HG03432 (cell line): ENCODE measurements around the gene PTPRN2.
"Not testable (repeated sequence)": the region's sequence is repeated elsewhere in the genome, so short reads cannot be mapped to it uniquely, and the experiment has no call there.

Experiments
- ATAC-seq: cut with Tn5 transposase; IDR thresholded peaks from one replicate; pipeline ENCODE4 v1.9.1; 2021; ENCODE audit warnings: mild to moderate bottlenecking, moderate library complexity; ENCODE audit not compliant: unreplicated experiment

The PTPRN2 gene

GRCh38 chr7:158050978-158051651, 536.5 kb downstream of the PTPRN2 start:
- ATAC-seq = no peak

- no peak for ATAC-seq
These were observed 537.1 kb downstream of the PTPRN2 start for GRCh38 chr7:158050441-158050977.

- no peak for ATAC-seq
These were observed 538.4 kb downstream of the PTPRN2 start for GRCh38 chr7:158049271-158049670.

- no peak for ATAC-seq
These were observed 539.1 kb downstream of the PTPRN2 start for GRCh38 chr7:158048569-158048968.

DNA sequence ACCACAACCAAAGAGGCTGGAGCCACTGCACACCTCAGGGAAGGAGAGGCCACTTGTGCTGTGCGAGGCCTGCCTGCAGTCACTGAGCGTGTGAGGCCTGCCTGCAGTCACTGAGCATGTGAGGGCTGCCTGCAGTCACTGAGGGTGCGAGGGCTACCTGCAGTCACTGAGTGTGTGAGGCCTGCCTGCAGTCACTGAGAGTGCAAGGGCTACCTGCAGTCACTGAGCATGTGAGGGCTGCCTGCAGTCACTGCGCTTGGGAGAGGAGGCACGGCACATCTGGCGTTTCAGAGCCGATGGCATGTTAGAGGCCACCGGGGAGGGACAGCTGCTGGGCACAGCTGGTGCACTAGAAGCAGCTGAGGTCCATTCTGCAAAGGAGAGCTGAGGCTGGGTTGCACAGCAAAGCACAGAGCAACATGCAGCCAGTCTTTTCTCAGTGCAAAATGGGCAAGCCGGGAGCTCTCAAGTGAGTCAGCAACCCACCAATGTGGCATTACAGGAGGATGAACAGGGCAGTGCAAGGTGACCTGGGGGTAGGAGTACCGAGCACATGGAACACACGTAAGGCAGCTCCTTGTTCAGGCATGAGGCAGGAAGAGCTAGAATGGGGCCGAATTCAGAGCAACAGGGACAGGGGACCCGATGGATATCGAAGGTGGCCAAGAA, 540.1 kb downstream of the PTPRN2 start:
- ATAC-seq = no peak

DNA sequence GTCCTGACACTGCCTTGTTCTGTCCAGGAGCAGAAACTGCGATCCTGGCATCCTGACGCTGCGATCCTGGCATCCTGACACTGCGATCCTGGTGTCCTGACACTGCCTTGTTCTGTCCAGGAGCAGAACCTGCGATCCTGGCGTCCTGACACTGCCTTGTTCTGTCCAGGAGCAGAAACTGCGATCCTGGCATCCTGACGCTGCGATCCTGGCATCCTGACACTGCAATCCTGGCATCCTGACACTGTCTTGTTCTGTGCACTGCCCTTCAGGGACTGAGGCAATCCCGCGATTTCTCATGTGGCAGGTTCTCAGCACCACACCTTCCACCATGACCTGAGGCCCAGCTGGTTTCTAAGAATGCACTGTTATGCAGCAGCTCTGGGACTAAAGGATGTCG, 541.4 kb downstream of the PTPRN2 start:
- not testable (repeated sequence) for ATAC-seq

DNA sequence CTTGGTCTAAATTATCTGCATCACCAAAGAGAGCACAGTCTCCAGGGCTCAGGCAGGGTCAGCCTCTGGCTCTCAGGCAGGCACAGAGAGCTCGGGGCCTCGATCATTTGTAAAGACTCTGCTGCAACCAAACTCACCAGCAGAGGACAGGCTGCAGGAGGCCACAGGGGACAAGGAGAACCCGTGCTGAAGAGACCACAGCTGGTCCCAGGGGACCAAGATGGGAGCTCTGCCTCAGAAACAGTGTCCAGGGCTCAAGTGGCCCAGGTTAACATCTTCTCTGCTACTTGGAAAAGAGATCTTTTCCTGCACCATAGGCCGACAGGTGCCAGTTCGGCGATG, 543.2 kb downstream of the PTPRN2 start:
- no peak for ATAC-seq

GRCh38 chr7:158043551-158044481, 543.8 kb downstream of the PTPRN2 start:
- ATAC-seq = no peak

GRCh38 chr7:158042156-158042880, 545.3 kb downstream of the PTPRN2 start:
- no peak for ATAC-seq

GRCh38 chr7:158040199-158040598, 547.4 kb downstream of the PTPRN2 start:
- no peak for ATAC-seq

GRCh38 chr7:158039270-158039669, 548.4 kb downstream of the PTPRN2 start:
- no peak for ATAC-seq

- no peak for ATAC-seq
These were observed 550.4 kb downstream of the PTPRN2 start for GRCh38 chr7:158037211-158037610.

DNA sequence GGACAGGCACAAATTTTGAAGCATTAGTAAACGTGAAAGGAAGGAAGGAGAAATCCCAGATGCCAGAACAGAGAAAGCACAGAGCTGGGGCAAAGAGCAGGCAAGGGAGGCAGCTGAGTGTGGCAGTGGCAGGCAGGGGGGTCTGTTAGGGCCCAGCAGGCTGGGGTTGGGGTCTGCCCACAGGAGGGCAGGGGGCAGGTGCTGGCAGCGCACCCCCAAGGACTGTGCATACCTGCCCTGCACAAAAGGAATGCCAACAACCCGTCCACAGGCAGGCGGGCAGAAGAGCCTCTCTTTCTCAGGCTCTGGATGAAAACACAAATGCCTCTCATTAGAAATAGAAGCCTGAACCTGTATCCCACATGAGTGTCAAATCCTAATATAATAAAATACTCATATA, 552.3 kb downstream of the PTPRN2 start:
- no peak for ATAC-seq

DNA sequence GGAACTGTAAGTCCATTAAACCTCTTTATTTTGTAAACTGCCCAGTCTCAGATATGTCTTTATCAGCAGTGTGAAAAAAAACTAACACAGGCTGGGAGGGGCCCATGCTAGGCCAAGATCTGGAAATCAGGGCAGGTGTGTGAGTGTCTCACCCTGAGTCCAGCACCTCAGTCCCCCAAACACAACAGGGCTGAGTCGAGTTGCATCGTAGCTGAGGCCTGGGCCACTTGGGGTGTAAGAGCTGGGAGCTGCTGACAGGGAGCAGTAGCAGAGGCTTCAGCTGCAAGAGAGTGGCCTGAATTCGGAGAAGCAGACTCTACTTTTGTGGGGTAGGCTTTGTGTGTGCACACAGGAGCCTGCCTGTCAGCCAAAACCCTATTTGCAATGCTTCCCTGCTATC, 553.1 kb downstream of the PTPRN2 start:
- no peak for ATAC-seq

GRCh38 chr7:158033925-158034324, 553.7 kb downstream of the PTPRN2 start:
- not testable (repeated sequence) for ATAC-seq

GRCh38 chr7:158033196-158033595, 554.4 kb downstream of the PTPRN2 start:
- ATAC-seq = no peak

GRCh38 chr7:158032561-158033115, 555.0 kb downstream of the PTPRN2 start:
- ATAC-seq = no peak

DNA sequence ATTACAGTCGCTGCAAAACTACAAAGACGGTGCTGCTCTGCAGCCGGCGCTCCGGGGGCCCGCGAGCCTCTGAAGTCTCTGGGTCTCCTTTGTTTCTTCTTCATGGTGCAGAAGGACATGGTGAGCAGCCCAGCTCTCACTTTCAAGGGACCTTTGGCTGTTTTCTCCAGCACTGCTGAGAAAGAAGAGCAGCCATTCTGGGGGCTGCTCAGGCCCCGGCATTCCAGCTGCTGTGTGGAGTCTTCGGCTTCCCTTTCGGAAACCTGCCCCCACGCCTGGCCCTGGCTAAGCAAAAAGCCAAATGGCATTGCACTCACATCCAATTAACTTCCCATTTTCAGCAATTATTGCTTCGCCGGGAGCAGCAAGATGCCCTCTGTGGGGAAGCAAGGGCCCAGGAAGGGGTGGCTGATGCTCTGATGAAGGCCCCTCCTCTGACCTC, 555.7 kb downstream of the PTPRN2 start:
- no peak for ATAC-seq

GRCh38 chr7:158030566-158030965, 557.1 kb downstream of the PTPRN2 start:
- no peak for ATAC-seq

GRCh38 chr7:158030071-158030470, 557.6 kb downstream of the PTPRN2 start:
- ATAC-seq = no peak
